H1 (cell line): ENCODE data around the gene KIAA1755. TPM values are rescaled to one million over a fixed set of nuclear protein-coding genes. Genes with fewer than 3 reads are reported as not detected.

Experiments used
- CTCF ChIA-PET: fragments of 300-600 bp; sonication (Branson Sonifier 250); formaldehyde crosslinking; loops from one replicate; lab custom pipeline; 2021; ENCODE audit not compliant: partially characterized antibody; lab: Charles Lee
- POLR2A ChIA-PET: fragments of 300-600 bp; sonication (Branson Sonifier 250); formaldehyde crosslinking; loops from one replicate; lab custom pipeline; 2021; ENCODE audit warnings: inconsistent platforms; ENCODE audit not compliant: partially characterized antibody; lab: Charles Lee
- DNase-seq, 2 experiments: peaks; one replicate each; pipeline versions ENCODE4 v3.0.0 to v3.0.0-alpha.2; 2010 to 2022; ENCODE audit warnings: low spot score in 2 of 2, low read depth in 1 of 2, mixed read lengths in 1 of 2
- FAIRE-seq: peaks from 2 replicates; lab custom pipeline; 2011; peaks lifted over from hg19 to GRCh38; lab: Jason Lieb, UNC
- H2AFZ ChIP-seq: 2 replicates; pipeline ENCODE4 v1.8.1; 2012; ENCODE audit warnings: low read length, inconsistent platforms
- H2AK5ac ChIP-seq: 2 replicates; pipeline ENCODE4 v1.6.1; 2013; ENCODE audit warnings: low read depth, low read length
- H2BK120ac ChIP-seq: replicated peaks from 2 replicates; pipeline ENCODE3; 2013; ENCODE audit warnings: low read depth, low read length, inconsistent platforms
- H2BK12ac ChIP-seq: 2 replicates; pipeline ENCODE4 v1.6.1; 2013; ENCODE audit warnings: low read depth, low read length
- H2BK15ac ChIP-seq: 2 replicates; pipeline ENCODE4 v1.6.1; 2013; ENCODE audit warnings: low read length
- H2BK20ac ChIP-seq: 2 replicates; pipeline ENCODE4 v1.6.1; 2013; ENCODE audit warnings: low read length
- H2BK5ac ChIP-seq: 2 replicates; pipeline ENCODE4 v1.6.1; 2013; ENCODE audit warnings: low read depth, low read length
- H3K14ac ChIP-seq: 2 replicates; pipeline ENCODE4 v1.6.1; 2013; ENCODE audit warnings: inconsistent platforms; ENCODE audit not compliant: insufficient read length
- H3K18ac ChIP-seq: 2 replicates; pipeline ENCODE4 v1.6.1; 2013; ENCODE audit warnings: low read length; ENCODE audit errors: extremely low read depth
- H3K23ac ChIP-seq: 2 replicates; pipeline ENCODE4 v1.6.1; 2013; ENCODE audit warnings: inconsistent platforms; ENCODE audit not compliant: insufficient read length
- H3K23me2 ChIP-seq: 2 replicates; pipeline ENCODE4 v1.6.1; 2013; ENCODE audit warnings: low read depth, low read length
- H3K27ac ChIP-seq: 2 replicates; pipeline ENCODE4 v1.6.1; 2011; ENCODE audit warnings: low read depth, low read length, inconsistent platforms
- H3K27me3 ChIP-seq, 4 experiments: replicated peaks in 1 of 4; 1 replicate in 1 of 4; 2 replicates in 3 of 4; pipeline versions ENCODE4 v1.6.1 to v1.8.1; 2011 to 2013; ENCODE audit warnings: low read length in 3 of 4, mild to moderate bottlenecking in 3 of 4, inconsistent platforms in 2 of 4, mixed read lengths in 2 of 4, moderate library complexity in 1 of 4; ENCODE audit not compliant: control insufficient read depth in 3 of 4, insufficient read depth in 3 of 4; ENCODE audit errors: extremely low read depth in 1 of 4
- H3K36me3 ChIP-seq, 4 experiments: 2 replicates each; pipeline versions ENCODE4 v1.6.1 to v1.8.1; 2011 to 2013; ENCODE audit warnings: mild to moderate bottlenecking in 4 of 4, low read length in 3 of 4, moderate library complexity in 2 of 4, control low read depth in 1 of 4, inconsistent platforms in 1 of 4; ENCODE audit not compliant: insufficient read depth in 4 of 4, control insufficient read depth in 2 of 4
- H3K4ac ChIP-seq: replicated peaks from 2 replicates; pipeline ENCODE3; 2013; ENCODE audit warnings: low read length, low read depth, mixed read lengths, inconsistent platforms; ENCODE audit not compliant: insufficient read length
- H3K4me1 ChIP-seq, 4 experiments: replicated peaks in 1 of 4; 1 replicate in 1 of 4; 2 replicates in 3 of 4; pipeline versions ENCODE4 v1.6.1 to v1.8.1; 2011 to 2013; ENCODE audit warnings: low read length in 3 of 4, inconsistent platforms in 2 of 4, mixed read lengths in 1 of 4; ENCODE audit not compliant: insufficient read depth in 4 of 4, control insufficient read depth in 3 of 4
- H3K4me2 ChIP-seq, 2 experiments: 2 replicates each; pipeline versions ENCODE4 v1.6.1 to v1.8.1; 2011 to 2013; ENCODE audit warnings: low read depth in 2 of 2, low read length in 2 of 2, control low read depth in 1 of 2, inconsistent platforms in 1 of 2, mild to moderate bottlenecking in 1 of 2; ENCODE audit not compliant: insufficient read depth in 1 of 2
- H3K4me3 ChIP-seq, 4 experiments: fragments of 200-600, 300-600 bp in 1 of 4; sonication (generic), shearing (Covaris generic), sonication (Bioruptor Twin) in 1 of 4; 2 replicates each; pipeline versions ENCODE4 v1.5.1 to v1.8.1; 2011 to 2016; ENCODE audit warnings: low read length in 4 of 4, low read depth in 3 of 4, control low read depth in 2 of 4, inconsistent platforms in 2 of 4, mild to moderate bottlenecking in 2 of 4, mixed read lengths in 1 of 4, moderate library complexity in 1 of 4; ENCODE audit not compliant: insufficient read depth in 2 of 4; ENCODE audit errors: extremely low read depth in 1 of 4
- H3K56ac ChIP-seq: replicated peaks from 2 replicates; pipeline ENCODE3; 2013; ENCODE audit warnings: low read depth, mild to moderate bottlenecking, mixed read lengths, low read length, inconsistent platforms; ENCODE audit not compliant: insufficient read length
- H3K79me1 ChIP-seq: 2 replicates; pipeline ENCODE4 v1.6.1; 2013; ENCODE audit warnings: low read depth, low read length, control low read depth
- H3K79me2 ChIP-seq, 2 experiments: 2 replicates each; pipeline versions ENCODE4 v1.6.1 to v1.8.1; 2012 to 2013; ENCODE audit warnings: low read length in 2 of 2, mild to moderate bottlenecking in 2 of 2, inconsistent platforms in 1 of 2; ENCODE audit not compliant: insufficient read depth in 2 of 2, control insufficient read depth in 1 of 2
- H3K9ac ChIP-seq, 4 experiments: replicated peaks in 1 of 4; 1 replicate in 1 of 4; 2 replicates in 3 of 4; pipeline versions ENCODE4 v1.6.1 to v1.8.1; 2011 to 2013; ENCODE audit warnings: low read depth in 3 of 4, low read length in 3 of 4, control low read depth in 2 of 4, mild to moderate bottlenecking in 2 of 4, moderate library complexity in 2 of 4, inconsistent platforms in 1 of 4; ENCODE audit errors: extremely low read depth in 1 of 4
- H3K9me3 ChIP-seq, 2 experiments: 2 replicates each; pipeline versions ENCODE4 v1.6.1 to v1.8.1; 2012 to 2013; ENCODE audit warnings: mild to moderate bottlenecking in 2 of 2, moderate library complexity in 2 of 2, control low read depth in 1 of 2, inconsistent platforms in 1 of 2, low read depth in 1 of 2, low read length in 1 of 2, mixed read lengths in 1 of 2; ENCODE audit not compliant: insufficient read depth in 2 of 2
- H4K20me1 ChIP-seq, 2 experiments: replicated peaks in 1 of 2; 2 replicates each; pipeline versions ENCODE3 to v1.8.1; 2011 to 2013; ENCODE audit warnings: inconsistent platforms in 2 of 2, low read length in 2 of 2, mild to moderate bottlenecking in 1 of 2; ENCODE audit not compliant: insufficient read depth in 2 of 2, control insufficient read depth in 1 of 2
- H4K5ac ChIP-seq: 2 replicates; pipeline ENCODE4 v1.6.1; 2013; ENCODE audit warnings: low read length, low read depth, mixed read lengths, inconsistent platforms; ENCODE audit not compliant: insufficient read length
- H4K8ac ChIP-seq: 2 replicates; pipeline ENCODE4 v1.8.0; 2013; ENCODE audit warnings: mild to moderate bottlenecking, moderate library complexity, low read length, inconsistent platforms; ENCODE audit not compliant: insufficient read depth; ENCODE audit errors: extremely low read depth
- H4K91ac ChIP-seq: replicated peaks from 2 replicates; pipeline ENCODE3; 2013; ENCODE audit warnings: low read length, mixed read lengths, inconsistent platforms; ENCODE audit not compliant: insufficient read length
- CHD2 ChIP-seq: IDR thresholded peaks from 2 replicates; pipeline ENCODE4 v1.6.1; 2012; ENCODE audit warnings: low read length, improper control_type of control experiment
- WGBS, 2 experiments: shearing (Covaris generic) in 1 of 2; methylation state at CpG; one replicate each; pipeline versions ENCODE4 v1.1.6 to v1.1.7; 2013 to 2015; ENCODE audit warnings: low lambda C conversion rate in 2 of 2, mixed read lengths in 2 of 2, inconsistent platforms in 1 of 2, low coverage in 1 of 2, missing lambda C conversion rate in 1 of 2; ENCODE audit not compliant: insufficient replicate concordance in 2 of 2, insufficient coverage in 1 of 2, insufficient read length in 1 of 2; ENCODE audit errors: extremely low coverage in 1 of 2, missing lambda C conversion rate in 1 of 2; 5-methylcytosine and 5-hydroxymethylcytosine counted together
- polyA plus RNA-seq, 7 experiments: library from polyadenylated mRNA; depleted of rRNA in 3 of 7; stranded (reverse) in 5 of 7; unstranded in 2 of 7; fragments of >200 nt in 5 of 7; fragments of 200-250 nt in 2 of 7; gene quantifications; 1 replicate in 5 of 7; 2 replicates in 1 of 7; 4 replicates in 1 of 7; pipeline versions ENCODE4 v1.2.1 to v1.2.3, GENCODE V29; 2011 to 2013; ENCODE audit warnings: missing spikeins in 2 of 7, mixed read lengths in 2 of 7
- total RNA-seq: library from RNA; stranded (reverse); fragmentation: NEBNext Ultra II Directional; extraction: Animal tissue kit (Norgen Biotek cat#: 25700); gene quantifications from 2 replicates; pipeline ENCODE4 v1.2.1, GENCODE V29; 2021
- TF ChIP-seq, protein P1 (sequence below), 3 experiments: IDR thresholded peaks; 1 replicate in 2 of 3; 2 replicates in 1 of 3; pipeline versions ENCODE4 v1.5.1 to v1.6.1; 2011; ENCODE audit warnings: low read length in 3 of 3, mild to moderate bottlenecking in 3 of 3, inconsistent platforms in 2 of 3, low read depth in 1 of 3, moderate library complexity in 1 of 3; ENCODE audit not compliant: insufficient read depth in 1 of 3; ENCODE audit errors: control extremely low read depth in 1 of 3

KIAA1755 gene
- total and polyA plus RNA-seq, 2 of the 8 experiments (the other 6 are each of a cell fraction or from before 2014, with no cell fraction given) = 0.23 TPM; not detected in 1

DNA sequence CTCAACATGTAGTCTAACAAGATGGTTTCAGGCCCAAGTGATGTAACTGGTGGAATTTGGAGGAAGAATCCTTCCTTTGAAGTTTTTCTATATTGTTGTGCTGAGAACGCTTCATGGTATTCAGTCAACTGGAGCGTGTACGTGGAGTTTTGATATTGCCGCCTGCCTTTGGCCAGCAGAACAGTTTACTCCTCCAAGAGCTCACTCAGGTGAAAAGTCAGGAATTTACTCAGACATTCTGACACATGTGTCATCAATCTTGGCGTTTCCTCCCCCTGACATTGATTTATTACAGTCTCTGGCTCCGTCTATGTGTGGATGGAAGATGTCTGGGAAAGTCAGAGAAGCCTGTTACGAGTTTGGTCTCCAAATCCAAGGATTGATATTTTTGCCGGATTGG, 76.4 kb downstream of the KIAA1755 start:
- Histone ChIP-seq H4K20me1 (no peaks in the 10 kb centered on the region), H3K79me2 (no peaks in the 10 kb centered on the region), H4K91ac (no peak overlapping the region), H3K36me3 (no peaks in the 10 kb centered on the region), H2BK120ac (no peak overlapping the region), H3K4me2 (no peak overlapping the region), H2BK12ac (no peak overlapping the region), H3K4ac (no peak overlapping the region), H3K4me3 (no peak overlapping the region), H2BK5ac (no peak overlapping the region), H2BK15ac (no peak overlapping the region), H3K23me2 (no peaks in the 10 kb centered on the region), H2AK5ac (no peak overlapping the region), H3K56ac (no peak overlapping the region), H3K4me1 (no peaks in the 10 kb centered on the region), H3K18ac (no peak overlapping the region), H3K14ac (no peak overlapping the region), H4K8ac (no peak overlapping the region), H3K27me3 (no peaks in the 10 kb centered on the region), H3K9me3 (no peaks in the 10 kb centered on the region), H3K9ac (no peak overlapping the region), H2AFZ (no peak overlapping the region), H3K23ac (no peak overlapping the region), H3K27ac (no peak overlapping the region), H2BK20ac (no peak overlapping the region), H4K5ac (no peak overlapping the region), H3K79me1 (no peaks in the 10 kb centered on the region)
- no peak for DNase-seq
- ChIA-PET POLR2A (interaction anchor here (0.9 kb wide), 1 partner anchor 27 kb away, joined by 3 read pairs; no protein-coding TSS in a partner anchor), CTCF (no interaction called here)
- 94% methylated on average over 8 of the region's 8 CpGs; no CpG with 5 or more reads in 1 of the 2 experiments for WGBS, 2 experiments
- no peak for FAIRE-seq
- no peak for TF ChIP-seq CHD2
- TF ChIP-seq, protein P1, sequence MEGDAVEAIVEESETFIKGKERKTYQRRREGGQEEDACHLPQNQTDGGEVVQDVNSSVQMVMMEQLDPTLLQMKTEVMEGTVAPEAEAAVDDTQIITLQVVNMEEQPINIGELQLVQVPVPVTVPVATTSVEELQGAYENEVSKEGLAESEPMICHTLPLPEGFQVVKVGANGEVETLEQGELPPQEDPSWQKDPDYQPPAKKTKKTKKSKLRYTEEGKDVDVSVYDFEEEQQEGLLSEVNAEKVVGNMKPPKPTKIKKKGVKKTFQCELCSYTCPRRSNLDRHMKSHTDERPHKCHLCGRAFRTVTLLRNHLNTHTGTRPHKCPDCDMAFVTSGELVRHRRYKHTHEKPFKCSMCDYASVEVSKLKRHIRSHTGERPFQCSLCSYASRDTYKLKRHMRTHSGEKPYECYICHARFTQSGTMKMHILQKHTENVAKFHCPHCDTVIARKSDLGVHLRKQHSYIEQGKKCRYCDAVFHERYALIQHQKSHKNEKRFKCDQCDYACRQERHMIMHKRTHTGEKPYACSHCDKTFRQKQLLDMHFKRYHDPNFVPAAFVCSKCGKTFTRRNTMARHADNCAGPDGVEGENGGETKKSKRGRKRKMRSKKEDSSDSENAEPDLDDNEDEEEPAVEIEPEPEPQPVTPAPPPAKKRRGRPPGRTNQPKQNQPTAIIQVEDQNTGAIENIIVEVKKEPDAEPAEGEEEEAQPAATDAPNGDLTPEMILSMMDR (IDR thresholded peaks at IDR 0.05; ENCODE audit: control extremely low read depth in 1 of 3, insufficient read depth in 1 of 3, low read depth in 1 of 3, low read length in 3 of 3) = no peak
